Stimulated activated CD4-positive, alpha-beta T cell treated with anti-CD3 and anti-CD28 coated beads, TNF-alpha, amount 100 ng/mL, for 24 hours (primary cell): Measurements from ENCODE around the gene HOATZ.

Experiments
- DNase-seq, 3 experiments: peaks; one replicate each; pipeline ENCODE4 v3.0.0-alpha.2; 2020; ENCODE audit warnings: low read depth in 3 of 3

The HOATZ gene

DNA sequence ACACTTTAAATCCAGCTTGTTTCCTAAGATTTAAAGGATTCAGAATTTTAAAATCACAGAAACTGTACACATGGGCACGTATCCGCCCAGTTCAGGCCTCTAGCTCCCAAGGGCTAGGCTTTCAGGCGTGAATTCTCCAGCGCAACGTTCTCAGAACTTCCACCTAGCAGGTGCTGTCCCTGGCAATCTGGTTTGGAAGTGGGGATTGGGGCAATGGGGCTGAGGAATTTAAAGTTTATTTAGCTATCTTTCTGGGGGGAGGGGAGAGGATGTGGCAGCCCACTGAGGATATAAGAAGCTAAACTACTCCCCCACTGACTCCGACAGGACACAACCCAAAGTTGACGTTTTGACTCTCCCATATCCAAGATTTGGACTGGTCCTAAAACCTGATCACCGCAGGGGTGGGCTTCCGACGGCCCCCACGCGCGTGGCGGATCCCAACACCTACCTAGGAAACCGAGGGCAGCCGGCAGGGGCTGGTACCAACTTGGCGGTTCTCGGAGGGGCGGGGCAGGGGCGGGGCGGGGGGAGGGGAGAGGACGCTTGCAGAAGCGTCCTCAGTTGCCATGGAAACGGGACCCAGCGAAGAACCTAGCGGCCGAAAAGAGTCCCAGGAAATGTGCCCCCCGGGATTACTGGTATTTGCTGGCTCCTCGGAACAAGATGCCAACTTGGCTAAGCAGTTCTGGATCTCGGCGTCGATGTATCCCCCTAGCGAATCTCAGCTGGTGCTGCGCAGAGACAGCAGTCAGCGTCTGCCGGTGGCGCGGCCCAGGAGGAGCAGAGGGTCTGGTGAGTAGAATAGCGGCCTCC, at the start of gene HOATZ:
TSS of gene HOATZ (plus strand) at position 563 of the 816 bp plus-strand sequence. CDS start at position 570, 7 bp downstream.
- DNase-seq = no peak

DNA sequence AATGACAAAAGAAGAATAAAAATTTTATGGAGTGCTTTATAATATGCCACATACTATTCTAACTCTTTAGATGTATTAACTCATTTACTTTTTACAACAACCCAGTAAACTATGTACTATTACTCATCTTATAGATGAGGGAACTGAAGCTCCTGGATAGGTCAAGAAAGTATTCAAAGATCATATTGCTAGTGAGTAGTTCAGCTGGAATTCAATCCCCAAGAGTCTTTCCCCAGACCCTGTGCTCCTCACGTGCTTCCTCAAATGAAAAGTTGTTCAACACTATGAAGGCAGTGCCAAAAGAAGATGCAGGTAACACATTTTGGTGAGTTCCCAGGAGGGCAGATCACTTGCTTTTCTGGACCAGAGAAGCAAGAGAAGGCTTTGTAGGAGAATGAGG, 49.2 kb upstream of the HOATZ start:
- no peak for DNase-seq

- no peak for DNase-seq
Measured at GRCh38 chr11:111466615-111467014, 48.0 kb upstream of the HOATZ start.

DNA sequence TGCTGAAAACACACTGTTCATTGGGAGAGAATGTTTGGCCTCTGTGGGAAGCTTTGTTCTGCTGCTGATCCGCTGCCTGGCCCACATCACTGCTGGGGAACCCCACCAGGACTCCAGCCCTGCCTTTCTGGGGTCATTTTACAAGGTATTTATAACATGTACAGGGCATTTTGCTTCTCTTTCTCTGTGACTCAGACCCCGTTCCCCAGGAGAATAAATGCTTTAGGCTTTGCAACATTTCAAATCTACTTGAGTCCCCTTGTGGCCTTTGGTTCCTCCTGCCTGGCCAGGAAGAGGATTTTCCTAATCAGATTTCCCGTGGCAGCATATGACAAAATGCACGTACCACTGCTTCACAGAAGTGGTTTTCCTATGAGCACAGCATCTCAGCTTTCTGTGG, 45.4 kb upstream of the HOATZ start:
- DNase-seq = no peak

- DNase-seq = no peak
Measured at GRCh38 chr11:111472228-111472627, 42.4 kb upstream of the HOATZ start.

GRCh38 chr11:111474432-111474831, 40.1 kb upstream of the HOATZ start:
- DNase-seq = no peak

DNA sequence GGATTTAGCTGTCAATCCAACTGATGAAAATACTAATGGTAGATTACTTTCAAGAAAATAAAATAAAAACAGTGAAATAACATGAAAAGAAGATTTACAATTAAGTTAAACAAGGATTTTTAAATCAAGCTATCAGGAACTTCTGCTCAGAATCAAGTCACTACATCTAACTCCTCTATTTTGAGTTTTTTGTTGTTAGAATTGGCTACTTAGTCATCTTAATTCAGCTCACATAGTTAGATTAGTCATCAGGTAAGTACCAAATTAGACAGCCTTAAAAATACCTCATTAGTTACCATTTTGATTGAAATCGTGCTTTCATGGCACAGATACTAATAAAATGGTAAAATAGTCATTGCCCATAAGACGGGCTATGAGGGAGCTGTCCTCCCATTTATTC, 38.2 kb upstream of the HOATZ start:
- DNase-seq = no peak

- no peak for DNase-seq
Measured at GRCh38 chr11:111476956-111477355, 37.6 kb upstream of the HOATZ start.

- DNase-seq = no peak
Measured at GRCh38 chr11:111477898-111478297, 36.7 kb upstream of the HOATZ start.

DNA sequence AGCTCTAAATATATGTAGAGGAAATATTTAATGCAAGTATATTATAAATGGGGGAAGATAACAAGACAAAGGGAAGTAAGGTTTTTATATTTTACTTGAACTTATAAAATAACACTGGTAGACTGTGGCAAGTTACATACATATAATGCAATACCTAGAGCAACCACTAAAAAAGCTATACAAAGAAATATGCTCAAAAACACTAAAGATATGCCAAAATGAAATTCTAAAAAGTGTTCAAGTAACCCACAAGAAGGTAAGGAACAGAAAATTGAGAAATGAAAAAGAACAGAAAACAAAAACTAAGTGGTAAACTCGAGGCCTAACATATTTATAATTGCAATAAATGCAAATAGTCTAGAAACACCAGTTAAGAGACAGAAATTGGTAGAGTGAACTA, 34.9 kb upstream of the HOATZ start:
- DNase-seq = no peak

- no peak for DNase-seq
Measured at GRCh38 chr11:111483431-111483830, 31.1 kb upstream of the HOATZ start.

GRCh38 chr11:111490496-111490895, 24.1 kb upstream of the HOATZ start:
- no peak for DNase-seq

- no peak for DNase-seq
Measured at GRCh38 chr11:111494040-111494439, 20.5 kb upstream of the HOATZ start.

GRCh38 chr11:111499483-111499882, 15.1 kb upstream of the HOATZ start:
- no peak for DNase-seq

DNA sequence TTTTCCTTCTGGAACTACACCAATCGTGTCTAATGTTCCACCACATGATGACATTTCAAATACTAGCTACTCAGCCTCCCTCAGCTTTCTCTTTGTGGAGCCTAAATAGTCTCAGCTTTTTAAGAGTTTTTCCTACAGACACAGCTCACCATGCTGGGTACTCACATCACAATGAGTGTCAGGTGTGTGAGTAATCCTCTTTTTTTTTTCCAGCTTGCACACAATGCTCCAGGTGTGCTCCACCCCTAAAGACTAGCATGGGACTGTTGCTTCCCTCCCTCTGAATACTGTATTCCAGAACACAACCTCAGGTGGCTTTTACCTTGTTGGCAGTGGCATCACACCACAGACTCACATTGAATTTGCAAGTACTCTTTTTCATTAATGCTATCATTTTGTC, 14.1 kb upstream of the HOATZ start:
- no peak for DNase-seq

DNA sequence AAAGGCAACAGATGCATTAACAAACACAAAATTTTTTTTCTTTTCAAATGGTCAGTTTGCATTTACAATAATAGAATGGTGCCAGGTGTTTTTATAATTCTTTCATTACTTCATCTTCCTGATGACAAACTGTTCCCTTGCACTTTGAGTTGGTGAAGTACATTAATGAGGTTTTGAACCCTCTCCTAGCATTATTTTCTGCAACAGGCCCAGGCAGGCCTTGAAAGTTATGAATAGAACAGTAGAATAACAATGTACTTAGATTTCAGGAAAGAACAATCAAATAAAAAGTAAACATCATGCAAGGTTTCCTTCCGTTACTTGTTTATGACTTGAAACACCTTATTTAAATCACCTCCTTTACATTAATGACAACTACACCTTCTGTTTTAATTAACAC, 12.0 kb upstream of the HOATZ start:
- DNase-seq = no peak

DNA sequence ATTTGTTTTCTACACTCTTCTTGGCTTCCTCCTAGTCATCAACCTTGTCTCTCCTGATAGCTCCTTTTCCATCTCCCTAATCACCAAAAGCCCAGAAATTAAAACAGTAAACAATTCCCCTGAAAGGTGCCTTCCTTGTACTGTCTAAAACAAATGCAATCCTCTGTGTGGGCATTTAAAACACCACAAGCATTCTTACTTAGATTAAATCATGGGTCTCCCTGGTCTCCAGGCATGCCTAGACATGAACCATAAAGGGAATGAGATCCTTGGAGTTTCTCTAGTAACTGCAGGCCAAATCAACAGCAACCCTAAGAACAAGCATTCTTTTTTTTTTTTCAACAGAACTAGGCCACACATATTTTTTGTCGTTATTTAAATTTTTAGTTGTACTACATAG, 4.3 kb upstream of the HOATZ start:
- no peak for DNase-seq

DNA sequence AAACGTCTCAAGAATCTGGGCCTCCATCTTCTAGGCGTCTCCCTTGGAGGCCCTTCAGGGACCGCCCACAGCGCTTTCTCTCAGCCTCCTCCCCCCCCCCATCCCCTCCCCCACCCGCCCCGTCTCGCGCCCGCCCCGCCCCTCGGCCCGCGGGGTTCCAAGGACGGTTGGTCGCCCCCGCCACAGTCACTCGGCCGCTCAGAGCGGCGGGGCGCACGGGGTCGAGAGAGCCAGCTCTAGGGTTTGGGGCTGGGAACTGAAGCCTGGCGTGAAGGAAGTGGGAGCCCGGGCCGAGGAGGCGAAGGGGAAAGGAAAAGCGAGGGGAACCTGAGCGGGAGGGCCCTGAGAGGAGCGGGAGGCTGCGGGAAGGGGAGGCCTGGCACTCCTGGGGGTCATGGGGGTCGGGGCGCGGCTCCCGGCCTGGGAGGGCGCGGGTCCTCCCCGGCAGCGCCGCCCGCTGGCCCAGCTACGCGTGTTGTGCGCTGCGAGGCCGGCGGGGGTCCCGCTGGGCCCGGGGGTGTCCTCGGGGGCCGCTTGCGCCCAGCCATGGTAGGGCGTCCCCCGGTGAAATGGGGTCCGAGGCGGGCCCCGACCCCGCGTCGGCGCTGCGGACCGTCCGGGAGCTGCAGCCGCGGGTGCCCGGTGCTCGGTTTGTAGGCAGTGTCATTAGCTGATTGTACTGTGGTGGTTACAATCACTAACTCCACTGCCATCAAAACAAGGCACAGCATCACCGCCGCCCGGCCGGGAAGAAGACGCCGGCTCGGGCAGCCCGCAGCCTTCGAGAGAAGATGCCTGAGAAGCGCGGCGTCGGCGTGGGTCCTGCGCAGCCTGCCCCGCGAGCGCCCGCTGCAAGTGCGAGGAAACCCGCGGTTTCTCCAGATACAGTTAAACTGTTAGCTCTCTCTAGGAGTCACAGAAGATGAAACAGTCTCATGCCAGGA, 2.0 kb upstream of the HOATZ start, which contains the start of gene BTG4:
TSS of gene BTG4 (minus strand) at position 91 of the 944 bp plus-strand sequence. CDS start 13,610 bp downstream, outside the sequence.
- DNase-seq = peak in 1 of 3 experiments; percentile 32

- no peak for DNase-seq
Measured at GRCh38 chr11:111513240-111513605, 1.4 kb upstream of the HOATZ start.

DNA sequence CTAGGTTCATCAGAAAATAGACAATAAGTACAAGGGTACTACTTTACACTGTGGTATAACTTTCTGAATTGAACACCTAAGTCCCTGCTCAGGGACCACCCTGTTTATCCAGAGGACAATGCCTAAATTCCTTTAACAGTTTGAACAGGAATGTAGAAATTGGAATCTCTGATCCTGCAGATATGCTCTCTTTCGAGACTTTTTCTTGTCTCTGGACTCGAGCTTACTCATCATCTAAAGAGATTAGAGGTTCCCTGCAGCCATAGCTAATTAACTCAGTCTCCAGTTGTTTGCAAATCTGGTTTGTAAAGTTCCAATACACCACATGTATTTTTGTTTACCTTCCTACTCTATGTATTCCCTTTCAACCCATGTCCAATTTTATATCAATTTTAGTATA, 1.0 kb downstream of the HOATZ start:
- no peak for DNase-seq

- no peak for DNase-seq
Measured at GRCh38 chr11:111518668-111519067, 4.1 kb downstream of the HOATZ start.

DNA sequence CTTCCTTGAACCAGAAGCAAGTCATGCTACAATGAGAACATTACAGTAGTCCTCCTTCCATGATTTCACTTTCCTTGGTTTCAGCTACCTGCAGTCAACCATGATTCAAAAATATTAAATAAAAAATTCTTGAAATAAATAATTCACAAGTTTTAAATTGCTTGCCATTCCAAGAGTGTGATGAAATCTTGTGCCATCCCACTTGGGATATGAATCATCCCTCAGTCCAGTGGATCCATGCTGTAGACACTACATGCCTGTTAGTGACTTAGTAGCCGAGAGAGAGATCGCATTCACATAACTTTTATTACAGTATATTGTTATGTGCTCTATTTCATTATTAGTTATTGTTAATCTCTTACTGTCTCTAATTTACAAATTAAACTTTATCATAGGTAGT, 6.0 kb downstream of the HOATZ start:
- no peak for DNase-seq

DNA sequence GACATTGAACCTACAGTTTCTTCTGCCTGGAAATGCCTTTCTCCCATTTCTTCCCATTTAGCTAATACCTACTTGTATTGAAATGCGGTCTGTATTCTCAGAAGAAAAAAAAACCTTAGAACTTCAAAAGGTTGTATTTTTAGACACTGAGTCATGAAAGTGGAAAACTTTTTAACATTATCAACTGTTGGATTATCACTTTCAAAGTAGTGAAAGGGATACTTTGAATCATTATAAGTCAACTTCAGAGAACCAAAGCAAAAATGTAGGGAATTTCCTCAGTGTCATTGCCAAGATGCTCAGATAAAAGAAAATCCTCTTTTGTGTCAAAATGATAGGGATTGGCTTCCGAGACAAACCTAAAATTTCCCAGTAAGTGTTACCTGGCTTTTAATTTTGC, 6.6 kb downstream of the HOATZ start:
- DNase-seq = no peak
